Measurements from ENCODE around the gene ETV4. TPM values are rescaled to one million over a fixed set of nuclear protein-coding genes. Genes with fewer than 3 reads are reported as not detected.

The ETV4 gene
- total RNA-seq, 1 experiment from 2014 or later = 37.8 TPM

DNA sequence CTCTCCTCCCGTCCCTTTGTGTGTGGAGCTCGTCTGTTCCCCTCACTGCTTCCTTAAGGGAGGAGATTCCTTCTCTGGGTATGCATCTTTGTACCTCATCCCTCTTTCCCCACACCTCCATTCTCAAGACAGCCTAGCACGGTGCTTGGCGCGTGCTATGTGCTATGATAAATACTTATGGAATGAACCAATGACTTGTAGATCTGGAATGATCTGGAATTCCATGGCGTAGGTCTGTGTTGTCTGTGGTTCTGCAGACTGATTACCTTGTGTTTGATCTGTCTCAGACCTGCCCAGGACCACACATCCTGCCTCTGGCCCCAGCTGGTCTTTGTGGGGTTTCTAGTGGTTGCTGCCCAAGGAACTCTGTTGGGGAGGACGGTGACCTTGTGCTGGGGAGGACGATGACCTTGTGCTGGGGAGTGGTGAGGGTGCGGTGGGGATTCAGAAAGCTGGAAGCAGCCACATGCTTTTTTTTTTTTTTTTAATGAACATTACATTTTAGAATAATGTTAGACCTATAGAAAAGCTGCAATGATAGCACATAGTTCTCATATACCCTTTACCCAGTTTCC, 33.5 kb upstream of the ETV4 start:
- BruUV-seq (replicated peaks) = no TSS peak
- CTCF ChIA-PET = interaction anchor here (0.5 to 7.8 kb wide), 11 partner anchors 13 to 360 kb away, joined by 3 to 208 read pairs (median 5); no protein-coding TSS in a partner anchor
- intact Hi-C loops (cut with micrococcal nuclease; ENCODE audit: unreplicated experiment) = loop anchor here (1.0 to 5.0 kb wide), 3 partner anchors 33 to 89 kb away; partner anchors contain the start of gene ETV4
- Mint-ChIP-seq H3K4me1 (ENCODE audit: low read depth, unreplicated experiment) (peaks cover 82% of the 10 kb centered on the region), H3K36me3 (ENCODE audit: insufficient read depth, unreplicated experiment) (peaks cover 28% of the 10 kb centered on the region), H3K9me3 (ENCODE audit: unreplicated experiment) (peaks cover 9% of the 10 kb centered on the region), H3K27ac (ENCODE audit: unreplicated experiment) (peak overlapping the region; percentile 92), H3K4me3 (ENCODE audit: unreplicated experiment) (peak overlapping the region; percentile 68), H3K27me3 (ENCODE audit: insufficient read depth, unreplicated experiment) (no peaks in the 10 kb centered on the region)
- peak; percentile 75 to 88 for DNase-seq
- H3K4me1 ChIP-seq = peaks cover 83% of the 10 kb centered on the region
- no peaks in the 10 kb centered on the region for H3K36me3 ChIP-seq (ENCODE audit: control insufficient read depth, insufficient read depth, low read length)
- POLR2A ChIA-PET = interaction anchor here (0.5 to 4.0 kb wide), 9 partner anchors 17 to 219 kb away, joined by 3 to 46 read pairs (median 8); partner anchors contain the start of gene ETV4
- no peaks in the 10 kb centered on the region for H3K9me3 ChIP-seq
- H3K27me3 ChIP-seq (replicated peaks; ENCODE audit: control insufficient read depth, insufficient read depth, low read length) = no peaks in the 10 kb centered on the region
- no peak overlapping the region for H3K4me3 ChIP-seq (ENCODE audit: low read depth, low read length)
- TF ChIP-seq, protein P1, sequence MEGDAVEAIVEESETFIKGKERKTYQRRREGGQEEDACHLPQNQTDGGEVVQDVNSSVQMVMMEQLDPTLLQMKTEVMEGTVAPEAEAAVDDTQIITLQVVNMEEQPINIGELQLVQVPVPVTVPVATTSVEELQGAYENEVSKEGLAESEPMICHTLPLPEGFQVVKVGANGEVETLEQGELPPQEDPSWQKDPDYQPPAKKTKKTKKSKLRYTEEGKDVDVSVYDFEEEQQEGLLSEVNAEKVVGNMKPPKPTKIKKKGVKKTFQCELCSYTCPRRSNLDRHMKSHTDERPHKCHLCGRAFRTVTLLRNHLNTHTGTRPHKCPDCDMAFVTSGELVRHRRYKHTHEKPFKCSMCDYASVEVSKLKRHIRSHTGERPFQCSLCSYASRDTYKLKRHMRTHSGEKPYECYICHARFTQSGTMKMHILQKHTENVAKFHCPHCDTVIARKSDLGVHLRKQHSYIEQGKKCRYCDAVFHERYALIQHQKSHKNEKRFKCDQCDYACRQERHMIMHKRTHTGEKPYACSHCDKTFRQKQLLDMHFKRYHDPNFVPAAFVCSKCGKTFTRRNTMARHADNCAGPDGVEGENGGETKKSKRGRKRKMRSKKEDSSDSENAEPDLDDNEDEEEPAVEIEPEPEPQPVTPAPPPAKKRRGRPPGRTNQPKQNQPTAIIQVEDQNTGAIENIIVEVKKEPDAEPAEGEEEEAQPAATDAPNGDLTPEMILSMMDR (IDR thresholded peaks at IDR 0.05; ENCODE audit: insufficient read depth in 1 of 2, low read depth in 1 of 2, low read length in 1 of 2, severe bottlenecking in 1 of 2, unreplicated experiment in 1 of 2) = no peak

DNA sequence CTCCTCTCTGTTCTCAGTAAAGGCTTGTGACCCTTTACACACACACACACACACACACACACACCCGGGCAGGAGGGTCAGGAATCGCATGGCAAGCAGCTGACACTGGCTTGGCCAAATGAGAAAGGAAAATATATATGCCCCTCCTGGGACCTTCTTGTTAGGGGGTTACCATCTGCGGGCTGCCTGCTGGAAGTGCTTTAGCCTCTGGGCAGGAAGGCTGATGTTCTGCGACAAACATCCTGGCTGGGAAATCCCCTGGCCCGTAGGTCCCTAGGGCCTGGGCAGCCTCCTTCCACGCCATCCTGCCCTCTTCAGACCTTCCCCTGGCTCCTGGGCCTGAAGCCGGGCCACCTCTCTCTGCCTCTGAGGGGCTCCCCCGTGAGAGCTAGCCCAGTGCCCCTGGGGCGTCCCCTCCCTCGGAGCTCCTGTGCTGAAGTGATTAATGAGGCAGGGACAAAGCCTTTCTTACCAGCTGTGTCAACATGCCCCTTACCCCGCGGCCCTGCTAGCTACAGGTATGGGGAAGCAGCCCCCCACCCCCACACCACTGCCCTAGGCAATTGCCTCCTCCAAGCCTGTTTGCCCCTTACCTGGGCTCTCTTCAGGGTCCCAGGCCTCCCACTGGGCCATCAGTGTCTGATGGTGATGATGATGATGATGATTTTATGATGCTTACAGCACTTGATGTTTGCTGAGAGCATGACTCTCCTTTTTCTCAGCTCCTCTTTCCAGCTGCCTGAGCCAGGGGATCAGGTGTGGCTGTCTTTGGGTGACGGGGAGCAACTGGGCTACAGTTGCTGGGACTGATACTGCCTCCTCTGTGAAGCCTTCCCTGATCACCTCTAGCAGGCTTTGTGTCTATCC, 32.8 kb upstream of the ETV4 start:
- peaks cover 8% of the 10 kb centered on the region for H3K9me3 Mint-ChIP-seq (ENCODE audit: unreplicated experiment)
- TF ChIP-seq, protein P1 (IDR thresholded peaks at IDR 0.05; ENCODE audit: insufficient read depth in 1 of 2, low read depth in 1 of 2, low read length in 1 of 2, severe bottlenecking in 1 of 2, unreplicated experiment in 1 of 2) = no peak
- H3K4me3 Mint-ChIP-seq (ENCODE audit: unreplicated experiment) = peak overlapping the region; percentile 68
- Histone ChIP-seq H3K4me3 (ENCODE audit: low read depth, low read length) (peak overlapping the region; percentile 11), H3K36me3 (ENCODE audit: control insufficient read depth, insufficient read depth, low read length) (no peaks in the 10 kb centered on the region), H3K4me1 (peaks cover 83% of the 10 kb centered on the region), H3K27me3 (replicated peaks; ENCODE audit: control insufficient read depth, insufficient read depth, low read length) (no peaks in the 10 kb centered on the region), H3K9me3 (no peaks in the 10 kb centered on the region)
- H3K4me1 Mint-ChIP-seq (ENCODE audit: low read depth, unreplicated experiment) = peaks cover 82% of the 10 kb centered on the region
- DNase-seq = peak; percentile 95 to 98
- intact Hi-C loops (cut with micrococcal nuclease; ENCODE audit: unreplicated experiment) = loop anchor here (1.0 to 5.0 kb wide), 3 partner anchors 32 to 89 kb away; partner anchors contain the start of gene ETV4
- POLR2A ChIA-PET = interaction anchor here (0.5 to 4.0 kb wide), 11 partner anchors 18 to 218 kb away, joined by 3 to 46 read pairs (median 4); partner anchors contain the start of gene ETV4
- H3K27ac Mint-ChIP-seq (ENCODE audit: unreplicated experiment) = peak overlapping the region; percentile 92
- no peaks in the 10 kb centered on the region for H3K27me3 Mint-ChIP-seq (ENCODE audit: insufficient read depth, unreplicated experiment)
- no TSS peak for BruUV-seq (replicated peaks)
- CTCF ChIA-PET = interaction anchor here (0.5 to 7.8 kb wide), 12 partner anchors 14 to 360 kb away, joined by 3 to 208 read pairs (median 4); partner anchors contain the start of gene ETV4
- H3K36me3 Mint-ChIP-seq (ENCODE audit: insufficient read depth, unreplicated experiment) = peaks cover 21% of the 10 kb centered on the region

DNA sequence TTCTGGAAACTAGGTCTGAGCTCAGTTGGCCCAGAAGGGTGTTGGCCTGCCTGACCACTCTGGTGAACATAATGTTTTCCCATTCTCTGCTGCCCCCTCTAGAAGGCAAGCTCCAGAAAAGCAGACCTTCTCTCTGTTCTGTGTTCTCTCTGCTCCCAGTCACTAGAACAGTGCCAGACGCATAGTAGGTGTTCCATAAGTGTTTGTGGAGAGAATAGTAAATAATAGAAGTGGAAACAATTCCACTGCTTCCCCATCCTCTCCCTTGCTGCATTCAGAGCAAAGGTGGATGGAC, 32.2 kb upstream of the ETV4 start:
- POLR2A ChIA-PET = interaction anchor here (1.2 to 4.0 kb wide), 5 partner anchors 34 to 95 kb away, joined by 3 to 46 read pairs (median 13); no protein-coding TSS in a partner anchor
- intact Hi-C loops (cut with micrococcal nuclease; ENCODE audit: unreplicated experiment) = loop anchor here (2.0 to 5.0 kb wide), 2 partner anchors 32 to 49 kb away; partner anchors contain the start of gene ETV4

More for the DNA sequence above, 32.2 kb upstream of the ETV4 start:
- peak overlapping the region; percentile 68 for H3K4me3 Mint-ChIP-seq (ENCODE audit: unreplicated experiment)
- H3K27me3 Mint-ChIP-seq (ENCODE audit: insufficient read depth, unreplicated experiment) = no peaks in the 10 kb centered on the region
- Histone ChIP-seq H3K36me3 (ENCODE audit: control insufficient read depth, insufficient read depth, low read length) (no peaks in the 10 kb centered on the region), H3K4me1 (peaks cover 82% of the 10 kb centered on the region), H3K4me3 (ENCODE audit: low read depth, low read length) (no peak overlapping the region), H3K27me3 (replicated peaks; ENCODE audit: control insufficient read depth, insufficient read depth, low read length) (no peaks in the 10 kb centered on the region), H3K9me3 (no peaks in the 10 kb centered on the region)
- peak in 1 of 2 experiments; percentile 23 for DNase-seq
- BruUV-seq (replicated peaks) = TSS peak; percentile 81
- peaks cover 81% of the 10 kb centered on the region for H3K4me1 Mint-ChIP-seq (ENCODE audit: low read depth, unreplicated experiment)
- peaks cover 2% of the 10 kb centered on the region for H3K9me3 Mint-ChIP-seq (ENCODE audit: unreplicated experiment)
- H3K36me3 Mint-ChIP-seq (ENCODE audit: insufficient read depth, unreplicated experiment) = peaks cover 15% of the 10 kb centered on the region
- TF ChIP-seq, protein P1 (IDR thresholded peaks at IDR 0.05; ENCODE audit: insufficient read depth in 1 of 2, low read depth in 1 of 2, low read length in 1 of 2, severe bottlenecking in 1 of 2, unreplicated experiment in 1 of 2) = no peak
- CTCF ChIA-PET = interaction anchor here (0.6 to 7.8 kb wide), 9 partner anchors 14 to 183 kb away, joined by 3 to 208 read pairs (median 5); partner anchors contain the start of genes DHX8 and ETV4
- H3K27ac Mint-ChIP-seq (ENCODE audit: unreplicated experiment) = peak overlapping the region; percentile 92
